Measurements from ENCODE around the gene LRCH3. TPM values are rescaled to one million over a fixed set of nuclear protein-coding genes. Genes with fewer than 3 reads are reported as not detected.

Gene LRCH3
- total RNA-seq, 4 donors from 2014 or later: 22.5 to 34.3 (median 27.7) TPM

DNA sequence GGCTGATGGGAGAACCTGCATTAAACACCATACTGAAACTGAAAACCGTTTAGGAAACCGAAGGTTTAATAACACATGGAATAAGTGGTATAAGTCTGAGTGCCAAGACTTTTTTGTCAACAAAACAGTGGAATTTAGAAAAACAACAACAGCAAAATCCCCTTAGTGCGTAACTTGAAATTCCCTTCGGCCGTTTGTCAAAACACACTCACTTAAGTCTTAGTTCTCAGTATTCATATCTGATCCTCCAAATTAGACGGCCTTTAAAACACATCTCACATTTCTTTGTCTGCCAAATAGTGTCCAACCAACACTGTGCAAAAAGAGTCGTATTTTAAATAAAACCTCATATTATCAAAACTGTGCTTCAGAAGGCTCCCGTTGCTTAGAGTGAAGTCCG, 64.5 kb downstream of the LRCH3 start:
- 94 to 95% methylated on average over 9 of the region's 9 CpGs for WGBS, 2 donors
- intact Hi-C loops (cut with DNase I; ENCODE audit: low total_unique reads): no loop called here
- no peak overlapping the region for H3K4me3 ChIP-seq (ENCODE audit: low read depth, poor library complexity, severe bottlenecking)
- no peak for DNase-seq (ENCODE audit: low spot score in 2 of 2)
- TF ChIP-seq POLR2A (IDR thresholded peaks at IDR 0.05): no peak
- TF ChIP-seq, protein P1, sequence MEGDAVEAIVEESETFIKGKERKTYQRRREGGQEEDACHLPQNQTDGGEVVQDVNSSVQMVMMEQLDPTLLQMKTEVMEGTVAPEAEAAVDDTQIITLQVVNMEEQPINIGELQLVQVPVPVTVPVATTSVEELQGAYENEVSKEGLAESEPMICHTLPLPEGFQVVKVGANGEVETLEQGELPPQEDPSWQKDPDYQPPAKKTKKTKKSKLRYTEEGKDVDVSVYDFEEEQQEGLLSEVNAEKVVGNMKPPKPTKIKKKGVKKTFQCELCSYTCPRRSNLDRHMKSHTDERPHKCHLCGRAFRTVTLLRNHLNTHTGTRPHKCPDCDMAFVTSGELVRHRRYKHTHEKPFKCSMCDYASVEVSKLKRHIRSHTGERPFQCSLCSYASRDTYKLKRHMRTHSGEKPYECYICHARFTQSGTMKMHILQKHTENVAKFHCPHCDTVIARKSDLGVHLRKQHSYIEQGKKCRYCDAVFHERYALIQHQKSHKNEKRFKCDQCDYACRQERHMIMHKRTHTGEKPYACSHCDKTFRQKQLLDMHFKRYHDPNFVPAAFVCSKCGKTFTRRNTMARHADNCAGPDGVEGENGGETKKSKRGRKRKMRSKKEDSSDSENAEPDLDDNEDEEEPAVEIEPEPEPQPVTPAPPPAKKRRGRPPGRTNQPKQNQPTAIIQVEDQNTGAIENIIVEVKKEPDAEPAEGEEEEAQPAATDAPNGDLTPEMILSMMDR (IDR thresholded peaks at IDR 0.05): no peak

- TF ChIP-seq, protein P1 (IDR thresholded peaks at IDR 0.05): no peak
- TF ChIP-seq POLR2A (IDR thresholded peaks at IDR 0.05): no peak
- intact Hi-C loops (cut with DNase I; ENCODE audit: low total_unique reads): no loop called here
Observed at GRCh38 chr3:197856199-197856816, 65.3 kb downstream of the LRCH3 start.

DNA sequence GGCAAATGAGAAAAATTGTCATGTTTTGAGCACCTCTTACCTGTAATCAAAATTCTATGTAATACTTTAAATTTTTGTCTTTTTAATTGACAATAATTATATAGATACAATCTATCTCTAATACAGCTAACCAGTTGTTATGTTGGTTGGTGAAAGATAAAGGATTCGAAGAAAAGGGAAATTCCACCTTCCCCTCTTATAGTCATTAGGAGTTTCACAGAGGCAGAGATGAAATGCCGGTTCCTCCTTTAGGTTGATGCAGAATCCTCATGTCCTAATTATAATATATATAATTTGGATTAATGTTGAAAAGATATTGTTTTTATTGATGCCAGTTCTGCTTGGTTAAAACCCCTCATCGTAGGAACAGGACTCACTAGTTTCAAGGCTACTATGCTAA, 67.1 kb downstream of the LRCH3 start:
- DNase-seq (ENCODE audit: low spot score in 2 of 2): no peak
- intact Hi-C loops (cut with DNase I; ENCODE audit: low total_unique reads): no loop called here
- no peak overlapping the region for H3K4me3 ChIP-seq (ENCODE audit: low read depth, poor library complexity, severe bottlenecking)
- WGBS, 2 donors: 86 to 88% methylated on average over 3 of the region's 3 CpGs
- TF ChIP-seq POLR2A (IDR thresholded peaks at IDR 0.05): no peak
- TF ChIP-seq, protein P1 (IDR thresholded peaks at IDR 0.05): no peak

More at GRCh38 chr3:197856199-197856816, 65.3 kb downstream of the LRCH3 start:
- DNase-seq (ENCODE audit: low spot score in 2 of 2): no peak
- no peak overlapping the region for H3K4me3 ChIP-seq (ENCODE audit: low read depth, poor library complexity, severe bottlenecking)
- 83 to 96% methylated on average over 8 of the region's 8 CpGs for WGBS, 2 donors

- TF ChIP-seq, protein P1 (IDR thresholded peaks at IDR 0.05): no peak
- no peak for TF ChIP-seq POLR2A (IDR thresholded peaks at IDR 0.05)
- no peak overlapping the region for H3K4me3 ChIP-seq (ENCODE audit: low read depth, poor library complexity, severe bottlenecking)
- DNase-seq (ENCODE audit: low spot score in 2 of 2): no peak
- intact Hi-C loops (cut with DNase I; ENCODE audit: low total_unique reads): no loop called here
- WGBS, 2 donors: 78 to 92% methylated on average over 3 of the region's 3 CpGs
Observed at GRCh38 chr3:197858598-197858997, 67.5 kb downstream of the LRCH3 start.

DNA sequence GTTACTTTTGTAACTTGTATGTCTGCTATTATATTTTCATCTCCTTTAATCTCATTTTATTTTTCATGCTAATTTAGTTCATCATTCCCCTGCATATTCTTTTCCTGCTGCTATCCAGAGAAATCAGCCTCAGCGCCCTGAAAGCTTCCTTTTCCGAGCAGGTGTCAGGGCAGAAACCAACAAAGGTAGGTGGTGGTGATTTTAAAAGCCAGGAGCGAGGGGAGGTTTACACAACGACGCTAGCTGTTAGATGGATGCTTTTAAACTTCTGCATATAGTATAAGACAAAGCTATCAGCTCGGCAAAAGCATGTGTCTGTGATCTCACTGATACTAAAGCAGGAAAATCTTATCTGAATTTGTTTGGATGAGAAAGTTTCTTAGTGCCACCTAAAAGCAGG, 75.0 kb downstream of the LRCH3 start:
- intact Hi-C loops (cut with DNase I; ENCODE audit: low total_unique reads): no loop called here
- DNase-seq (ENCODE audit: low spot score in 2 of 2): no peak

More for the DNA sequence above, 75.0 kb downstream of the LRCH3 start:
- WGBS, 2 donors: 96 to 97% methylated on average over 6 of the region's 6 CpGs
- TF ChIP-seq, protein P1 (IDR thresholded peaks at IDR 0.05): no peak
- TF ChIP-seq POLR2A (IDR thresholded peaks at IDR 0.05): no peak
- H3K4me3 ChIP-seq (ENCODE audit: low read depth, poor library complexity, severe bottlenecking): no peak overlapping the region
